CD4-positive, alpha-beta memory T cell (primary cell): ENCODE data around the gene TCF4. TPM values are rescaled to one million over a fixed set of nuclear protein-coding genes. Genes with fewer than 3 reads are reported as not detected.

Experiments used
- CTCF ChIA-PET: fragments of 350-600 bp; sonication (Branson Sonifier 250); formaldehyde crosslinking; loops from one replicate; lab custom pipeline; 2021; ENCODE audit warnings: inconsistent platforms; ENCODE audit not compliant: partially characterized antibody; lab: Charles Lee
- POLR2A ChIA-PET: fragments of 350-600 bp; sonication (Branson Sonifier 250); formaldehyde crosslinking; loops from one replicate; lab custom pipeline; 2021; ENCODE audit not compliant: partially characterized antibody; lab: Charles Lee
- DNase-seq, 5 donors: peaks; one replicate each; pipeline versions ENCODE4 v3.0.0 to v3.0.0-alpha.2; 2020 to 2022; ENCODE audit warnings: mixed read lengths in 1 of 5
- H3K27ac ChIP-seq: one replicate; pipeline ENCODE4 v1.7.0; 2013; ENCODE audit warnings: low read depth, low read length
- H3K27me3 ChIP-seq: 2 replicates; pipeline ENCODE4 v1.7.0; 2013; ENCODE audit warnings: mild to moderate bottlenecking, low read length, moderate library complexity; ENCODE audit not compliant: insufficient read depth
- H3K36me3 ChIP-seq: 2 replicates; pipeline ENCODE4 v1.7.0; 2013; ENCODE audit warnings: mild to moderate bottlenecking, low read length, moderate library complexity; ENCODE audit not compliant: insufficient read depth
- H3K4me1 ChIP-seq: 2 replicates; pipeline ENCODE4 v1.7.0; 2013; ENCODE audit warnings: mild to moderate bottlenecking, low read length, moderate library complexity; ENCODE audit not compliant: insufficient read depth
- H3K4me3 ChIP-seq, 2 donors: one replicate each; pipeline ENCODE4 v1.7.0; 2013; ENCODE audit warnings: low read length in 2 of 2, mild to moderate bottlenecking in 1 of 2
- H3K9me3 ChIP-seq, 2 donors: one replicate each; pipeline ENCODE4 v1.7.0; 2013; ENCODE audit warnings: low read length in 2 of 2, control low read depth in 1 of 2; ENCODE audit not compliant: control insufficient read depth in 1 of 2
- H3K27ac Mint-ChIP-seq, 7 donors: one replicate each; pipeline ENCODE4 v1.8.0; 2020 to 2021; ENCODE audit warnings: mixed read lengths in 7 of 7, mild to moderate bottlenecking in 6 of 7, inconsistent platforms in 3 of 7, moderate library complexity in 3 of 7
- H3K27me3 Mint-ChIP-seq, 2 donors: one replicate each; pipeline ENCODE4 v1.8.0; 2020 to 2021; ENCODE audit warnings: mixed read lengths in 2 of 2
- H3K36me3 Mint-ChIP-seq, 2 donors: one replicate each; pipeline ENCODE4 v1.8.0; 2020 to 2021; ENCODE audit warnings: mixed read lengths in 2 of 2, inconsistent platforms in 1 of 2, mild to moderate bottlenecking in 1 of 2
- H3K4me1 Mint-ChIP-seq, 4 donors: one replicate each; pipeline ENCODE4 v1.8.0; 2020 to 2021; ENCODE audit warnings: mixed read lengths in 4 of 4, mild to moderate bottlenecking in 1 of 4
- H3K4me3 Mint-ChIP-seq, 8 donors: one replicate each; pipeline ENCODE4 v1.8.0; 2020 to 2021; ENCODE audit warnings: mixed read lengths in 8 of 8, mild to moderate bottlenecking in 7 of 8, moderate library complexity in 6 of 8, inconsistent platforms in 3 of 8
- H3K9me3 Mint-ChIP-seq, 8 donors: one replicate each; pipeline ENCODE4 v1.8.0; 2020 to 2021; ENCODE audit warnings: mixed read lengths in 8 of 8, mild to moderate bottlenecking in 5 of 8, inconsistent platforms in 3 of 8, moderate library complexity in 1 of 8
- intact Hi-C: fragments of 100-400 bp; cut with micrococcal nuclease; formaldehyde crosslinking; loops from one replicate; pipeline ENCODE4 v1.15.1; 2023
- polyA plus RNA-seq, 2 donors: library from polyadenylated mRNA; unstranded; fragments of 300-500 nt; fragmentation: Illumina TruSeq; gene quantifications; one replicate each; pipeline ENCODE4 v1.2.3, GENCODE V29; 2021
- total RNA-seq, 2 experiments: library from RNA; stranded (reverse); gene quantifications; one replicate each; pipeline ENCODE4 v1.2.3, GENCODE V29; 2021

The TCF4 gene
- total and polyA plus RNA-seq, 4 experiments from 2014 or later, result 0.11 to 2.2 (median 0.76) TPM

- Histone ChIP-seq H3K4me3 (no peak overlapping the region), H3K27me3 (no peaks in the 10 kb centered on the region), H3K9me3 (no peaks in the 10 kb centered on the region), H3K36me3 (no peaks in the 10 kb centered on the region), H3K27ac (no peak overlapping the region), H3K4me1 (no peaks in the 10 kb centered on the region)
- DNase-seq, result no peak
- H3K4me3 Mint-ChIP-seq, result peak overlapping the region in 1 of 8 donors; percentile 22
- H3K36me3 Mint-ChIP-seq, result no peaks in the 10 kb centered on the region
- H3K27ac Mint-ChIP-seq, result no peak overlapping the region
- no peaks in the 10 kb centered on the region for H3K27me3 Mint-ChIP-seq
- H3K4me1 Mint-ChIP-seq, result no peaks in the 10 kb centered on the region
- ChIA-PET POLR2A (no interaction called here), CTCF (no interaction called here)
- intact Hi-C loops, result no loop called here
- peaks cover 0 to 5% (median 1%) of the 10 kb centered on the region in 8 donors for H3K9me3 Mint-ChIP-seq
Observed at GRCh38 chr18:55555395-55556027, 32.5 kb downstream of the TCF4 start.

- Mint-ChIP-seq H3K4me3 (no peak overlapping the region), H3K36me3 (no peaks in the 10 kb centered on the region), H3K9me3 (peaks cover 0 to 3% (median 0%) of the 10 kb centered on the region in 8 donors), H3K27ac (no peak overlapping the region), H3K27me3 (no peaks in the 10 kb centered on the region), H3K4me1 (no peaks in the 10 kb centered on the region)
- no peaks in the 10 kb centered on the region for H3K4me1 ChIP-seq
- DNase-seq, result no peak
- H3K9me3 ChIP-seq, result no peaks in the 10 kb centered on the region
- H3K27ac ChIP-seq, result no peak overlapping the region
- H3K36me3 ChIP-seq, result no peaks in the 10 kb centered on the region
- no peaks in the 10 kb centered on the region for H3K27me3 ChIP-seq
- POLR2A ChIA-PET, result no interaction called here
- CTCF ChIA-PET, result no interaction called here
- H3K4me3 ChIP-seq, result no peak overlapping the region
- intact Hi-C loops, result no loop called here
Observed at GRCh38 chr18:55552526-55553189, 35.3 kb downstream of the TCF4 start.

- Histone ChIP-seq H3K4me1 (no peaks in the 10 kb centered on the region), H3K9me3 (no peaks in the 10 kb centered on the region), H3K27ac (no peak overlapping the region), H3K36me3 (no peaks in the 10 kb centered on the region), H3K4me3 (no peak overlapping the region), H3K27me3 (no peaks in the 10 kb centered on the region)
- Mint-ChIP-seq H3K36me3 (no peaks in the 10 kb centered on the region), H3K27me3 (no peaks in the 10 kb centered on the region), H3K4me1 (no peaks in the 10 kb centered on the region), H3K27ac (no peak overlapping the region), H3K4me3 (no peak overlapping the region), H3K9me3 (peaks cover 0 to 3% (median 0%) of the 10 kb centered on the region in 8 donors)
- ChIA-PET CTCF (no interaction called here), POLR2A (no interaction called here)
- intact Hi-C loops, result no loop called here
- DNase-seq, result no peak
Observed at GRCh38 chr18:55551227-55551626, 36.8 kb downstream of the TCF4 start.

GRCh38 chr18:55550471-55550870 is 37.5 kb downstream of the TCF4 start:
- H3K4me3 Mint-ChIP-seq, result no peak overlapping the region
- ChIA-PET CTCF (interaction anchor here (1.7 kb wide), 1 partner anchor 13 kb away, joined by 3 read pairs; no protein-coding TSS in a partner anchor), POLR2A (no interaction called here)
- Histone ChIP-seq H3K27ac (no peak overlapping the region), H3K36me3 (no peaks in the 10 kb centered on the region), H3K27me3 (no peaks in the 10 kb centered on the region), H3K4me1 (no peaks in the 10 kb centered on the region), H3K4me3 (no peak overlapping the region), H3K9me3 (no peaks in the 10 kb centered on the region)
- no peak overlapping the region for H3K27ac Mint-ChIP-seq
- H3K4me1 Mint-ChIP-seq, result no peaks in the 10 kb centered on the region
- no peaks in the 10 kb centered on the region for H3K27me3 Mint-ChIP-seq
- intact Hi-C loops, result no loop called here
- peaks cover 0 to 3% (median 0%) of the 10 kb centered on the region in 8 donors for H3K9me3 Mint-ChIP-seq
- DNase-seq, result no peak
- H3K36me3 Mint-ChIP-seq, result no peaks in the 10 kb centered on the region

- Histone ChIP-seq H3K27me3 (no peaks in the 10 kb centered on the region), H3K4me3 (no peak overlapping the region), H3K36me3 (no peaks in the 10 kb centered on the region), H3K27ac (no peak overlapping the region), H3K9me3 (no peaks in the 10 kb centered on the region), H3K4me1 (no peaks in the 10 kb centered on the region)
- H3K4me3 Mint-ChIP-seq, result no peak overlapping the region
- POLR2A ChIA-PET, result no interaction called here
- CTCF ChIA-PET, result interaction anchor here (1.7 kb wide), 1 partner anchor 12 kb away, joined by 3 read pairs; no protein-coding TSS in a partner anchor
- no peaks in the 10 kb centered on the region for H3K4me1 Mint-ChIP-seq
- H3K27me3 Mint-ChIP-seq, result no peaks in the 10 kb centered on the region
- intact Hi-C loops, result no loop called here
- DNase-seq, result no peak
- peaks cover 0 to 3% (median 0%) of the 10 kb centered on the region in 8 donors for H3K9me3 Mint-ChIP-seq
- no peaks in the 10 kb centered on the region for H3K36me3 Mint-ChIP-seq
- H3K27ac Mint-ChIP-seq, result no peak overlapping the region
Observed at GRCh38 chr18:55549474-55550104, 38.4 kb downstream of the TCF4 start.

- Mint-ChIP-seq H3K4me1 (no peaks in the 10 kb centered on the region), H3K36me3 (no peaks in the 10 kb centered on the region), H3K27ac (no peak overlapping the region), H3K4me3 (no peak overlapping the region), H3K9me3 (peaks cover 0 to 3% (median 0%) of the 10 kb centered on the region in 8 donors), H3K27me3 (no peaks in the 10 kb centered on the region)
- no peaks in the 10 kb centered on the region for H3K36me3 ChIP-seq
- H3K27ac ChIP-seq, result no peak overlapping the region
- no peaks in the 10 kb centered on the region for H3K4me1 ChIP-seq
- H3K27me3 ChIP-seq, result no peaks in the 10 kb centered on the region
- intact Hi-C loops, result no loop called here
- ChIA-PET CTCF (no interaction called here), POLR2A (no interaction called here)
- no peak for DNase-seq
- no peaks in the 10 kb centered on the region for H3K9me3 ChIP-seq
- no peak overlapping the region for H3K4me3 ChIP-seq
Observed at GRCh38 chr18:55547705-55548056, 40.3 kb downstream of the TCF4 start.

- Histone ChIP-seq H3K27me3 (no peaks in the 10 kb centered on the region), H3K4me3 (no peak overlapping the region), H3K27ac (no peak overlapping the region), H3K4me1 (no peaks in the 10 kb centered on the region), H3K36me3 (no peaks in the 10 kb centered on the region), H3K9me3 (no peaks in the 10 kb centered on the region)
- no peaks in the 10 kb centered on the region for H3K36me3 Mint-ChIP-seq
- POLR2A ChIA-PET, result no interaction called here
- intact Hi-C loops, result no loop called here
- peaks cover 0 to 3% (median 0%) of the 10 kb centered on the region in 8 donors for H3K9me3 Mint-ChIP-seq
- no peaks in the 10 kb centered on the region for H3K4me1 Mint-ChIP-seq
- no peak overlapping the region for H3K4me3 Mint-ChIP-seq
- no peaks in the 10 kb centered on the region for H3K27me3 Mint-ChIP-seq
- CTCF ChIA-PET, result no interaction called here
- no peak for DNase-seq
- H3K27ac Mint-ChIP-seq, result no peak overlapping the region
Observed at GRCh38 chr18:55546851-55547704, 40.9 kb downstream of the TCF4 start.
